HG03159 (cell line): ENCODE data around the gene PLAU.
"Not testable (repeated sequence)": the region's sequence is repeated elsewhere in the genome, so short reads cannot be mapped to it uniquely, and the experiment has no call there.

Experiments used
- ATAC-seq: cut with Tn5 transposase; IDR thresholded peaks from one replicate; pipeline ENCODE4 v1.9.1; 2021; ENCODE audit warnings: mild to moderate bottlenecking, moderate library complexity; ENCODE audit not compliant: unreplicated experiment

The PLAU gene

GRCh38 chr10:73895381-73895780 lies 15.6 kb upstream of the PLAU start:
- not testable (repeated sequence) for ATAC-seq

DNA sequence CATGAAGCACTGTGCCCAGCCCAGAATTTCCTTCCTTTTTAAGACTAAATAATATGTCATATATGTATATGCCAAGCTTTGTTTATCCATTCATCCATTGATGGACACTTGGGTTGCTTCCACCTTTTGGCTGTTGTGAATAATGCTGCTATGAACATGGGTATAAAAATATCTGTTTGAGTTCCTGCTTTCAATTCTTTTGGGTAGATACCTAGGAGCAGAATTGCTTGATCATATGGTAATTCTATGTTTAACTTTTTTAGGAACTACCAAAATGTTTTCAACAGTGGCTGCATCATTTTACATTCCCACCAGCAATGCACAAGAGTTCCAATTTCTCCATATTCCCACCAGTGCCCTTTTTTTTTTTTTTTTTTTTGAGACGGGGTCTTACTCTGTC lies 13.2 kb upstream of the PLAU start:
- ATAC-seq = no peak

DNA sequence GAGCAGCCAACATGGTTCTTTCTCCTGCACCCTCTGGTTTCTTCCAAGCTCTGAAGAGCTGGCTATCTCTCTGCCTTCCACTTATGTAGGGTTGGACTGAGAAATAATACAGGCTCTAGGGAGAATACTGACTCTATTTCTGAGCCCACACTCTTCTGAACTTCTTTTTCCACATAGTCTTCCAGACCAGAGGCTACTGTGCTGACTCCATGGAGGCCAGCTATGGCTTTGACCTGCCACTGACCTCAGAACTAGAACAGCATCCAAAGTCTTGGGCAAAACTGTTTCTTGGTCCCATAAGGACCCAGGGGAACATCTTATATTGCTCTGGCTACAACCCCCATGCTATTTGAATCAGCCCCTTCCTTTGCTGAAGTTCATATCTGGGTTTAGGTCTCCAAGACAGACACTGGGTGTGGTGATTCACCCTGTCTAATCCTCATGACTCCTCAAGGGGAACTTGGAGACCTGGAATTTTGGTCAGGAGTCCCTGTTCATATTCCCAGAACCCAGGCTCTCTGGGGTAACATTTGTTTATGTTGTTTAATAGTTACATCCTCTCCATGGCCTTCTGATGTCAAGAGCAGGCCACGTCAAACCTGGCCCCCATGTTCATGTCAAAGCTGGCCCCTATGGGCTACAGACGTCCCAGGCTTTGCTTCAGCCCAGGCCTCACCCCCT lies 12.1 kb upstream of the PLAU start:
- ATAC-seq = no peak

- ATAC-seq = no peak
Measured at GRCh38 chr10:73899423-73899822, 11.5 kb upstream of the PLAU start.

GRCh38 chr10:73900064-73900463 lies 10.9 kb upstream of the PLAU start:
- no peak for ATAC-seq

DNA sequence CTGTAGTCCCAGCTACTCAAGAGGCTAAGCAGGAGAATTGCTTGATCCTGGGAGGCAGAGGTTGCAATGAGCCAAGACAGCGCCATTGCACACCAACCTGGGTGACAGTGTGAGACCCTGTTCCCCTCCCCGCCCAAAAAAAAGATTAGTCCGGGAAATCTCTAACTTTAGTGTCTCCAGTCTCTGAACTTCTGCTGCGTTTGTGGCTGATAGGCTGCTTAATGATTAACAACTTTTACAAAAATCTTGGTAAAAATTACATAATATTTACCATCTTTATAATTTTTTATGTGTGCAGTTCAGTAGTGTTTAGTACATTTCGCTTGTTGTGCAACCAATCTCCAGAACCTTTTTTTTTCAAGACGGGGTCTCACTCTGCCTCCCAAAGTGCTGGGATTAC lies 9.7 kb upstream of the PLAU start:
- no peak for ATAC-seq

GRCh38 chr10:73902351-73902750 lies 8.6 kb upstream of the PLAU start:
- ATAC-seq = no peak

DNA sequence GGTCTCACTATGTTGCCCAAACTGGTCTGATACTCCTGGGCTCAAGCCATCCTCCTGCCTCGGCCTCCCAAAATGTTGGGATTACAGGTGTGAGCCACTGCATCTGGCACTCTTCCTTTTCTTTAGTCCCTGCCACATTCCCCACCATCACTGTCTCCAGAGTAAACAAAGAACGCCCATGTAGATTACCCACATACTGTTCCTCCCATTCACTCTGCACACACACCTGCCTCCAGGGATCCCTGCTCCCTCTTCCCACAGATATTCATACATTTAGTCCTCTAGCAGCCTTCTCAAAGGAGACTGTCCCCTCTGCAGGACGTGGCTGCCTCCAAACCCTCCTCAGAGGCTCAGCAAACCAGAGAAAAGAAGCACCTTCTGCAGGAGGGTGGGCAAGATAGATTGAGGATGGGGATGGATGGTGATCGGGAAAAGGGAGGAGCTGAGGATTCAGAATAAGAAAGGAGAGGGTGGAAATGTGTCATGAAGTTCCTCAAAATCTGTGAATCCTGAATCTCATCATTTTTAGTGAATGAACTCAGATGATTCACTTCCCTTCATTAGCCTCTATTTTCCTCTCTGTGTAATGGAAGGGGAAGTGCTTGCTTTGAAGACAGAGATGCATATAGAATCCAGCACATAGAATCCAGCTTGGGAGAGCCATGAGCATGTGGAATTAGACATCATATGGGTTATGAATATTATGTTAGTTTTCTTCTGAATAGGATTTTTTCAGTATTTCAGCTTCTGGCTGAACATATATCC lies 5.5 kb upstream of the PLAU start:
- ATAC-seq = no peak

- no peak for ATAC-seq
Measured at GRCh38 chr10:73906524-73907447, 4.1 kb upstream of the PLAU start.

DNA sequence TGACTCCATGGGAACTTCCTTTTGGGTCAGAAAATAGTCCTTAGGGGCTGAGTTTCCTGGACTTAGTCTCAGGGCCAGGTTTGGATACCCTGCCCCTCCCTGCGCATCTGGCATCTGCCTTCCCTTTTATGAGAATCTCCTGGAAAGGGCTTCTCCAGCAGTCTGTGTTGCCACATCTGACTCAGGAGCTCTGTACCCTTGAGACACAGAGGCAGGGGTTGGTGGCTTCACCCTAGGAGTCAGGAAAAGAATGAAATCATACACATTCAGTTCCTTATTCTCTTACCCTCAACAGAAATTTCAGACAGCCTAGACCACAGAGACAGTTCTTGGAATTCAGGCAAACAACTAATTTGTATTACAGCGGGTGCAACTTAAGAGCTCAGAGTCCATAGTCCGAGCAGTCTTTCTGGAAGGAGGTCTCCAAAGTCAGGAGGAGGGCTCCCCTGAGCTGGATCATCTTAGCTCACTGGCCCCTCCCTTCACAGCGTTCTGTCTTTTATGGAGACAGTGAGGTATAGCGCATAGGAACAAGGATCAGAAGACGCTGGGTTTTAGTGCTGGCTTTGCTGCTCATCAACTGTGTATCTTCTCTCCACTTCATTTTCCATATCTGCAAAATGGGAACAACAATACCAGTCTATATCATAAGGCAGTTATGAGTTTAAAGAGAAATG lies 3.0 kb upstream of the PLAU start:
- no peak for ATAC-seq

GRCh38 chr10:73908853-73909539 lies 1.9 kb upstream of the PLAU start:
- no peak for ATAC-seq

- no peak for ATAC-seq
Measured at GRCh38 chr10:73909540-73910115, 1.3 kb upstream of the PLAU start.

DNA sequence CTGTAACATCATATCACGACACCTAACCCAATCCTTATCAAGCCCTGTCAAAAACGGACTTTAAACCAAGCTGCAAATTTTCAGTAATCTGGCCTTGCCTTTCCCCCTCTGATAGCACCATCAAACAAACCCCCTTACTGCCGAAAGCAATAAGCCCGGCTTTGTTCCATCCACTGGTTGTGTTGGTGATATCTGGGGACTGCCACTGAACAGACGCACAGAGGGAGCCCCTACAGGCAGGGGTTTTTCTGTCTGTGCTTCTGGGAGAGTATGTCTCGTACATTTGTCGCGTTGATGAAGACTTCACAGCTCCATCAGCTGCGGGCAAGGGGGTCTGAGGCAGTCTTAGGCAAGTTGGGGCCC lies 550 bp upstream of the PLAU start:
- no peak for ATAC-seq

- ATAC-seq = no peak
Measured at GRCh38 chr10:73911553-73912004, 647 bp downstream of the PLAU start.

DNA sequence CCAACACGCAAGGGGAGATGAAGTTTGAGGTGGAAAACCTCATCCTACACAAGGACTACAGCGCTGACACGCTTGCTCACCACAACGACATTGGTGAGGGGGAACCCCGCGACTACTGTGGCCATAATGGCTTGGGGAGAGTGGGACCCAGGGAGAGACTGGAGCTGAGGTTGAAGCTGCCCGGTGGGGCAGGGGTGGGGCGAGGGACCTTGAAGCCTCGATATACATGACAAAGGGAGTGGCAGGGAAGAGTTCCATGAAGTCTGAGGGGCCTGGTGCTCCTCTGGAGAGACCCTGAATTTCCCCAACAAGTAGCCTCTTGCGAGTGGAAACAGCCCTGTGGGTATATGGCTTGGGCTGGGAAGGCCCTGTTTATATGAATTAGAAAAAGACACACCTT lies 3.1 kb downstream of the PLAU start:
- no peak for ATAC-seq

GRCh38 chr10:73915206-73915851 lies 4.4 kb downstream of the PLAU start:
- ATAC-seq = no peak

GRCh38 chr10:73916761-73917470 lies 6.0 kb downstream of the PLAU start:
- ATAC-seq = no peak

DNA sequence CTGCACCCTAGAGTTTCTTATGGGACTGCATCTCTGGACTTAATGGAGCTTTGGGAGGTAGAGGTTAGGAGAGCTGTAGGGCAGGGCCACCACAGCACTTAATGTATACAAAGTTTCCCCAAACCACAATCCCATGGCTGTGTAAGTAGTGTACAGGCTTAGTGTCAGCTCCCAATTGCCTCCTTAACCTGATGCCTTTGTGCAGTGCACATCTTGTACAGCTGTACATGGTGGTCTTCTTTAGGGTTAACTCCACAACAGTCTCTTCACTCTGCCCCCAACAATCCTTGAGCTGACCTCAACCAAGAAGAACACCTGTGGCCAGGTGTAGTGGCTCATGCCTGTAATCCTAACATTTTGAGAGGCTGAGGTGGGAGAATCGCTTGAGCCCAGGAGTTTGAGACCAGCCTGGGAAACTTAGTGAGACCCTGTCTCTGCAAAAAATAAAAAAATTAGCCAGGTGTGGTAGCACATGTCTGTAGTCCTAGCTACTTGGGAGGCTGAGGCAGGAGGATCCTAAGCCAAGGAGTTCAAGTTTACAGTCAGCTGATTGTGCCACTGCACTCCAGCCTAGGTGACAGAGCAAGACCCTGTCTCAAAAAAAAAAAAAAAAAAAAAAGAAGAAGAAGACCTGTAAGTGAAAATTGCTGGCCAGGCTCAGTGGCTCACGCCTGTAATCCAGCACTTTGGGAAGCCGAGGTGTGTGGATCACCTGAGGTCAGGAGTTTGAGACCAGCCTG lies 6.8 kb downstream of the PLAU start:
- ATAC-seq = no peak
